T follicular helper cell (primary cell): Measurements from ENCODE around the gene HMCN1.

Experiments used
- DNase-seq: peaks from one replicate; pipeline ENCODE4 v3.0.0-alpha.2; 2020; ENCODE audit warnings: low read depth

HMCN1 gene

DNA sequence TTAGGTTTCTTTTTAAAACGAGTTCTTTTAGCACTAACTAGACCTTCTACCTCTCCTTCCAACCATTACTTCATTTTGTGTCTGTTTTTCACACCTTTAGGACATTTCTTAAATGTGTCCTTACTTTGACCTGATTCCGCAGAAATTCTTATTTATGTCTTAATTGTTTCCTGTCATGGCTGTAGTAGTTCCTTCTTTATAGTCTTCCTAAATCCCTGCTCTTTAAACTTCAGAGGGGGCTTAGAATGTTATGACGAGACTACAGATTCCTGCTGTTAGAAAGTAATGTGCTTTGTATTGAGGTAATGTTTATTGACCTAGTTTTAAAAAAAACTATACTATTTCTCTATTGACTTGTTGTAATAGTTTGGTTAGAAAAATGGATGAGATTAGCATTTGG is 70.4 kb downstream of the HMCN1 start:
- no peak for DNase-seq

DNA sequence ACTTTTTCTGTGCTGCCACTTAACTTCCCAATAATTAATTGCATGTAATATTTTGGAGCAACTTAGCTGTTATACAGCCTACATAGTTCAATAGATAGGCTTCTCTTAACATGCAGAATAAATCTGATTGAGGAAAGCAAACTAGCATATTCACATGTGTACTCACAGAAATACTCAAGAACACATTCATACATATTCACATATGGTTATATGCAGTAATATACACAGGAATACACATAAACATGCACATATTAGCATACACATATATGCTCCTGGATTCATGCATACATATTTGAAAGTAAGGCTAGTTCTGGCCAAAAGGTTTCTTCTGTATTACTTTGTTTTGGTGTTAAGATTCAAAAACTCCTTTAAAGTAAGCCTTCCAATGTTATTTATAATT is 73.1 kb downstream of the HMCN1 start:
- DNase-seq = no peak

DNA sequence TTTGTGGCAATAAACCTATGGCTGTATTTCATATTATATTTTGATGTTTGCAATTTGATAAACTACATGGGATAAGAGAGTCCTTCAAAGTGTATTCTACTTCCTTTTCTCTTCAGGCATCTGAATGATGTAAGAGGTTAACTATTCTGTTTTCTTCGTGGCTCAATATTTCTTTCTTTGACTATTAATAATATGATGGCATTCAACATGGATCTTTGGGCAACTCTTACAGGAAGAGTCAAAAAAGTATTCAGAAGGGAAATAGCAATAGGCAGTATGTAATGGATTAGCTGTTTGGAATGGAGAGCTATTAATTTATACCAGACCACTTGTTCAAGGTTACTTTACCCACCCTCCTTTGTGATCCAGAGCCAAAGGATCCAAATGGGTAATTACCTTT is 74.4 kb downstream of the HMCN1 start:
- no peak for DNase-seq

DNA sequence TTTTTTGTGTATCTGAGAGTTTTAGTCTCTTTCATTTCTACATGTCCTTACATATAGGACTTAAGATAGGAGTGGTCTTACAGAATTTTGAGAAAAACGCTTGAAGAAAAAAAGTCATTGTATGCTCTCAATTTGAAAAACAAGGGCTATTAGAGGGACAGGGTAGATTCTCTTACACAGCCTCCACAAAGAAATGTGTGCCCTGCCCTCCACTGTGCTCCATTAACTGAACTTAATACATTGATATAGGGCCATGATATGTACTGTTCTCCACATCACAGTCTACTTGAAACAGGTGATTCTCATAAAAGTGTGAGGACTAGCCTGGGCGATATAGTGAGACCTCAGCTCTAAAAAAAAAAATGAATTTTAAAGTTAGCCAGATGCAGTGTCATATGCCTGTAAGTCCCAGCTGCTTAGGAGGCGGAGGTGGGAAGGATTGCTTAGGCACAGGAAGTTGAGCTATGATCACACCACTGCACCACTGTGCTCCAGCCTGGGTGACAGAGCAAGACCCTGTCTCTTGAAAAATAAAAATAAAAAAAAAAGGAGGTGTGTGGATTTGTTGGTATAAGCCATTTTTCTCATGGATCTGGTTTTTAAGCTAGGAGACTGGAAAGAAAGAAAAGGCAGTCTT is 77.0 kb downstream of the HMCN1 start:
- DNase-seq = no peak

DNA sequence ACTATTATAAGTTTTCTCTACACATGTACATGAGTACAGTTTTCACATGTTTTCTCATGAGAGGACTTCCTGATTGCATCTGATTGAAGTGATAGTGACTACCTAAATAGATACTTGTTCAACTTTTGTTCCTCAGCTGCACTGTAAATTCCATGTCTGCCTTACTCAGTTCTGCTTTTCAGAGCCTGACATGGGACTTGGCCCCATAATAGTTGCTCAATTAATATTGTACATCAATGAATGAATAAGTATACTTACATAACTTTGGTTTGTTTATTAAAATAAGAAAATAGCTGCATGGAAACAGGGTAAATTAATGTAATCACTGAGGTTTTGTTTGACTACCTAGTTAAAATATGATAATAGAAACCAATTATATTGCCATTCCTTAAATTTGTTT is 78.7 kb downstream of the HMCN1 start:
- DNase-seq = no peak

DNA sequence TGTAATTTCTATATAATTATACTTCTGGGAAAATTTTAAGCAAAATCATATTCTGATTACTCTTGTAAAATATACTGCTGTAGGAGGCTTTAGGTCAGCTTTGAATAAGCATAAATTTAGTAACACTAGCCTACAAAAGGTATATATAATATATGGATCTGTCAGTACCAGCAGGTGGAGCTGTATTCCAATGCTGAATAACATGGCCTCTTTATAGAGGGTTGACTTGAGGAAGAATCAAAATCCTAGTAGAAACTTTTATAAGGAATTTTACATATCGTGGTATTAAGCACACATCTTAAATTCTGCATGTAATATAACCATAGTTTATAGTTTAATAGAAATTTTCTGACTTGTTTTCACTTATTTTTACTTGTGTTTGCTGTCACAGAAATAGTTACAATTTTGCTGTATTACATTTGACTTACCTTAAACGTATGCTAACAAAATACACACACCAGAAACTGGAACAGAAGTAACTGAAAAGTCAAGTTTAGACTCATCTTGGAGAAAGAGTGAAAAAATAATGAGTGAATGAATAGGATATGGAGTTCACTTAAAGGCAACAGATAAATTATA is 79.3 kb downstream of the HMCN1 start:
- DNase-seq = no peak

DNA sequence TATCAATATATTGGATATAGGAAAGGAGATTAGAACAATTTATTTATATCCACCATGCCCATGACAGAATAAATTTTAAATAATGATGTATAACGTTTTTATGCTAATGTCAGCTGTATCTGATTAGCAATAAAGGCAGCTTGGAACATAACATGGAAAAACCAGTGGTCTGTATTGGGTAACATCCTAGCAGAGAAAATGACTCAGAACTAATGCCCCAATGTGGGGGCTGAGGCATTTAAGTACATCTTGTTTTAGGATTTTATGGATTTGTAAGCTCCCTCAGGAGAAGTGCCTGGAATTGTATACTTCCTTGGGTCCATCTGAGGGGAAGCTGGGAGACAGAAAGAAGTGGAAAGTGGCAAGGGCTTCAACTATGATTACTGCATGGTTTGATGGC is 82.3 kb downstream of the HMCN1 start:
- no peak for DNase-seq

DNA sequence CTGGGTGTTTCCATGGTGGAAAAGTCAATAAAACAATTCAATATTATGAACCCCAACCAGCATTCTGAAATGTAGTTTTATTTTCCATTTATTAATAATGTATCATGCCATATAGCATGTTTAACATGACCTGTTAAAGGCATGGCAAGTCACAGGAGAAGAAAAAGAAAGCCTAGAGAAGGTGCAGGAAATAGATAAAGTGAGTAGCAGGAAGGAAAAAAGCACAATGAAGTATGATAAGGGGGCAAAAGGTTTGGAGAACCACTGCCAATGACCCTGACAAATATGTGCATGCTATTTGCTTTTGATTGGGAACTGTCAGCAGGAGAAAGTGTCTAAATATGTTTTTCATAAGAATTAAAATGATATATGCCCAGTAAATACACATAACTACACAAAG is 85.6 kb downstream of the HMCN1 start:
- DNase-seq = no peak

DNA sequence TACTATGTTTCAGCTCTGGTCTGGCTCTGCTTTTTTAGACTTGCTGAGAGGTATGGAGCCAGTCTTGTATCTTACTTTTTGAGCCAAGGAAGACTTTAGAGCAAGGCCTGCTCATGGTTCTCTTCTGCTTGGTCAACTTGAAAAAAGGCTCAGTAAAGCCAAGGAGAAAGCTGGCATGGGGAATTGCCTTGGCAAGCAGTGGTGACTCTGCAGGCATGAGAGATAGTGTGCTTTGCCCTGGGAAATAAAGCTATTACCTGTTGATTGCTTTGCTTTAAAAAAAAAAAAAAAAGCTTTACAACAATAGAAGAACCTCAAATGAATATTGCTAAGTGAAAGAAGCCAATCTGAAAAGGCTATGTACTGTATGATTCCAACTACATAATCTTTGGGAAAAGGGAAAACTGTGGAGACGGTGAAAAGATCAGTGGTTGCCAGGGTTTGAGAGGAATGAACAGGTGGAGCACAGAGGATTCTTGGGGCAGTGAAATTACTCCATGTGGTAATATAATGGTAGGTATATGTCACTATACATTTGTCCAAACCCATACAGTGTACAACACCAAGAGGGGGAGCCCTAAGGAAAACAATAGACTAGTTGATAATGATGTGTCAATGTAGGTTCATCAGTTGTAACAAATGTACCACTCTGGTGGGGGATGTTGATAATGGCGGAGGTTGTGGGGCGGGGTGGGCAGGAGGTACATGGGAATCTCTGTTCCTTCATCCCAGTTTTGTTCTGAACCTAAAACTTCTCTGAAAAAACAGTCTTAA is 87.6 kb downstream of the HMCN1 start:
- no peak for DNase-seq

DNA sequence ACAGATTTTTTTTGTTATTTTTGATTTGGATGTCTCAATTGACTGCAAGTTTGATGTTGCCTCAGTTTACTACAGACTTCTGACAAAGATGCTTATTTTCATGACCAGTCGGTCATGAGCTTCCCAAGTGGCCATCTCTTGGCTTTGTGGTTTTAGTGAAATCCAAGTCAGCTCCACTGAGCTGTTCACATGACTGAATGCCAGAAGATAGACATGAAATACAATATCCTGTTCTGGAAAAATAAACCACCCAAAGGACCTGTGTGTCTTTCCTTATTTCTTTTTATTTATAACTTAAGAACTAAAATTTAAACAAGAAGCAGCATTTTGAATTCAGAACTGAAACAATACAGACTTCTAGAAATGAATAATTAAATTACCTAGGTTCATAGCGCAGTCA is 89.3 kb downstream of the HMCN1 start:
- DNase-seq = no peak

DNA sequence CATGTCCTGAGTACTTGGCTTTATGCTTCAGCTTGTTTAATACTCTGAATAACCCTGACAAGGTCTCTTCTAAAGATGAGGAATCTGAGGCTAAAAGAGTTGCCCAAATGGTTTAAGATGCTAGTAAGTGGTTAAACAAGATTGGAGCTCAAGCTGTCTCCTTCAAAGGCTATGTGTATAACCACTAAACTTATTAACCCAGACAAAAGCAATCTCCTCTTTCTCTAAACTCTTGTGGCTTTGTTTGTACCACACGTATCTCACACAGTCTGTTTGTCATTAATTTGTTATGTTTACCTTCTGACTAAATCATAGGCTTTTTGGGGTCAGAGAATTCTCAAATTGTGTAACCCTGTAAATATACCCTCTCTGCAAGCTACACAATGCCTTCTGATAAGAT is 89.9 kb downstream of the HMCN1 start:
- DNase-seq = no peak

DNA sequence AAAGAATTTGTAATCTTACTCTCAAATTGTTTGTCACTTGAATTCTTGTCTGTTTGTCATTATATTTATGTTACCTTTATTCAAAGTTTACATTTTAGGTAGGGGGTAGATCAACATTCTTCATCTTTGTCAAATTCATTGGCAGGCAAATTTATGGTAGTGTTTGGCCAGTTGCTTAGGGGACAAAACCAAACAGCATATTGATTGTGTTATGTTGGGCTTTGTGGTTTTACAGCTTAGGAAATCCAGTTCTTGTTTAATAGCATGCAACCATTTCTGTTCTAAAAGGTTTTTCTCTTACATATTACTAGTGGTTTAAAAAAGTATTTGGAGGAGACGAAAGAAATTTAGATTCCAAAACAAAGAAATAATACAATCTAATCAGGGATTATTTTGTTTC is 91.4 kb downstream of the HMCN1 start:
- no peak for DNase-seq

DNA sequence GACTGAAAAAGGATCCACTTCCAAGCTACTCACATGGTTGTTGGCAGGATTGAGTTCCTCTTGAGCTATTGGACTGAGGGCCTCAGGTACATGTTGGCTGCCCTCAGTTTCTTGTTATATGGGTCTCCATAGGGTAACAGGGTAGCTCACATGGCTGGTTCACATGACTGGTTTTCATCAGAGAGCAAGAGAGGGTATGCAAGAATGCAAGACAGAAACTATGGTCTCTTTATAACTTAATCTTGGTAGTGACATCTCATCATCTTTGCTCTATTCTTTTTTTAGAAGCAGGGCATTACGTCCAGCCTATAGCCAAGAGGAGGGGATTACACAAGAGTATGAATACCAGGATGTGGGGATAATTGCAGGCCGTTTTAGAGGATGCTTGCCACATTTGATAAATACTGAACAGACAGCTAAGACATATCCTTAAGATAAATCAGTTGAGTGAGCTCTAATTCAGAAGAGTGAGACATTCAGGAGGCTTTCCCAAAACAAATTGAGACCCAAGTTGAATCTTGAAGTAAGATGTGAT is 100.2 kb downstream of the HMCN1 start:
- no peak for DNase-seq

DNA sequence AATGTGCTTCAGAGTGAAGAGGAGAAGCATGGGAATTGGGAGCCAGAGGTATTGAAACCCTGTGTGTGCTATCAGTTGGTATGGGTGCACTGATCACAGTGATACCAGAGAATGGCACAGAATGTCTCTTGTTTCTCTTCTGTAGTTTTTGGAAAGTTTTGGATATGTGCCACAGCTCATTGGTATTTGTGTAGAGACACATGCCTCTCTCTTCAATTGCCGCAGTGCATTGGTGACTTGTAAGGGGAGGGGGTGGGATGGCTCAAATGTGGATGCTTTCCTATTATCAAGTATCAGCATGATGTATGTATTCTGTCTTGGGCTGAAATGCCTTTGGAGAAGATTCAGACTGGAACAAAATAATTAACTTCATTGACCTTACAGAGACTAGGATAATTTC is 101.0 kb downstream of the HMCN1 start:
- DNase-seq = no peak

DNA sequence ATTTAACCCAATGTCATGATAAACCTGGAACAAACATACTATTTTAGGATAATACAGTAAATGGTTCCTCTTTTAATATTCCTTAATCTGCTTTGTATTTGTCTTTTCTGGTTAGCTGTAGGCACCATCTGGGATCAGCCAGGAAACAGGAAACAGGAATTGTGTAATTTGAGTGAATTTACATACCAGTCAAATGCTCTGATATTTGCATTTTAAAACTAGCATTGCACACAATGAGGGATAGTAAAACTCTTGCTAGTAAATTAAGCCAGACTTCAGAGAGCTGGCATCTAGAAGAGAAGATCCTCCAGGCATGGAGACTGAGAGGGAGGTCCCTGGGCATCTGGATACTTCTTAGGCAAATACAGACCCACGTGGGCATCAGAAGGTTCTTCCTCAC is 103.5 kb downstream of the HMCN1 start:
- no peak for DNase-seq

DNA sequence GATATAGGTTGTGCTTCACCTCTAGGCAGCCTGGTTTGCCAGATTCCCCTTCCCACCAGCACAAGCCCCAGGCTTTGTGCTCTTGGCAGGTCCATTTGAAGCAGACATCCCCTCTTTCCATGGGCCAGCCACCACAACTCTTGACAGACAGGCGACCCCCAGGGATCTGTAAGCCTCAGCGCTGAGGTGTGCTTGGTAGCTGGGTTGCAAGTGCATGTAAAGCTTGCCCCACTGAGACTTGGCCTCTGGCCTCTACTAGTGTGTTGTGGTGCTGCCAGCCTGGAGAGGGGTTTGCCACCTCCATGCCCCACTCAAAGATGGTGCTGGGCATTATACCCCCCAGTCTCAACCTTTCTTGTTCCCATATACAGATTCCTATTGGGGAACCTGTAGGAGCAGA is 103.9 kb downstream of the HMCN1 start:
- no peak for DNase-seq

DNA sequence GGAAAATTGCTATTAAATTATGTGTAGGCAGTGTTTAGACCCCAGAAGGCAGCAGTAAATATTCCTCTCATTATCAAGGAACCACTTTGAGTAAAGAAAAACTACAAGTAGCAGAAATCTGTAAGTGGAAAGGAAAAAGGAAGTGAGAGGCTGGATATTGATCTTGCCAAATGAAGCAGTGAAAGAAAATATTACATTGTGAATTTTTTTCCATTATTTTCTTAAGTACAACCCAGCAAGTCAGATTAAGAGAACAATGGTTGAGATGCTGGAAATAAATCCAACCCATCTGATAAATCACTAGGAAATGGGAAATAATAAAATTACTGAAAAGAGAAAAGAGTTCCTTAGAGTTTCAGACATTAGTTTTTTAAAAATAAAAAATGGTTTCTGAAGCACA is 106.7 kb downstream of the HMCN1 start:
- no peak for DNase-seq

DNA sequence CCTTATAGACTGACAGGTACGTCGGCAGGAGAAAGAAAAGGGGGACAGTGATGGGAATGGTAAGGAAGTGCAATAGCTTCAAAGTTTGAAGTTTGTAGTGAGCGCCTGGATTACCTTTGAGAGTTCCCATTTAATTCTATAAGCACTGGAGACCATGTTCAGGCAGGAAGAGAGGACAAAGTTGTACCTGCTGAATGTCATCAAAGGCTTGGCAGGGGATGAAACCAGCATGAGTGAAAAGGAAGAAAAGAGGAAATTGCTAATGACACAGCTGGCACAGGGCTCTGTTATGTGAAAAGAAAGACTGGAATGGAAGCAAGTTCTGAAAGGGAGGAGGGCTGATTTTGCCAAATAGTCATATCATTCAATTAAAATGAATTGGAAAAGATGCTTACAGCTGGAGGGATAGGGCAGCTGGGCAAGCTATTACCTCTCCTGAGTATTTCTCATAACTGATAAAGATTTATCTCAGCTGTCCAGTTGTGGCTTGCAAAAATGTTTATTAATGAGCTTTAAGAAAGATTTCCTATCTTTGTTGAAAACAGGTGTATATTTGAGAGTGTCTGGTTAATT is 109.2 kb downstream of the HMCN1 start:
- no peak for DNase-seq

DNA sequence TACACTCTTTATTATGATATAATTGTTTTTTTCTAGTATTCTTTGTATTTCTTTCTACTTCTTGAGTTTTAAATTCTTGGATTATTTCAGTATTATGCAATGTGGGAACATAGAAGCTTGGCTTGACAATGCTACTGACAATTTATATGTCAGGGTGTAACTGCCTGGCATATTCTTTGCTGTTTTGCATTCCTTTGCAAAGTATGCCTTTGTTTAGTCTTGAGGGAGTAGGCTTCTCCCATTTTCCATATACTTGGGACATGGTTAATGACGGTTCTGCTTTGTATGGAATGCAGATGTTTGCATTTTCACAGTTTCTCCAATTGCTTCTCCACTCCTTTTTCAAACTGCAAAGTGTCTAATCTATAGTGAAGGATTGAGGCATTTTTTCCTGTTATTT is 109.8 kb downstream of the HMCN1 start:
- DNase-seq = no peak

DNA sequence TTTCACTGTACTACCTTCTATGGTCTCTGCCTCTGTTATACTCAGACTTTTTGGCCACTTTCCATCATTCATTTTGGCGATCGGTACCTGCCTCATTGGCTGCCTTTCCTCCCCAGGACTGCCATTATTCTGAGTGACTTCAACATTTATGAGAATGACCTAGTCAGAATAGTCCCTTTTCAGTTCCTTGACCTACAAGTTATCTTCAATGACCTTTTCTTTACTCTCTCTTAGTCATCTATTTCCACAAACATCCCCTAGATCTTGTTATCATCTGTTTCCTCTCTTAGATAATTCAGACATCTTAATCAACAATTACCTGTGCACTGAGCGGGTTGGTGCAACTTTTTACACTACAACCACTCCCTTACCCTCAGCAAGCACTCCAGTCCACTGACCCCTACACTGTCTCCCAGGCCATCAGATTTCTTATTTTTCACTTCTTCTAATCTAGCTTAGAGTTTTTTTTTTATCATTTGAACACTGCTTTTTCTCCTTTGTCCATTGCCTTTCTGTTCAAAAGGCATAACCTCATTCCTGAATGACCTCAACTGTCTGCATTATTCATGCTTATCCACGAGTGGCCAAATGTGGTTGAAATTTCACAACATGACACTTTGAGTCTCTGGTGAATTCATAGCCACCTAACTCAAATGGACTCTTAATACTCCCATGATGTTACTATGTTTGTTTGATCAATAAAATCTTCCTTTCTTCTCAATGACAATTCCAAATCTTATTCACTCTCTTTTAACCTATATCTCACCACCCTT is 112.7 kb downstream of the HMCN1 start:
- no peak for DNase-seq

DNA sequence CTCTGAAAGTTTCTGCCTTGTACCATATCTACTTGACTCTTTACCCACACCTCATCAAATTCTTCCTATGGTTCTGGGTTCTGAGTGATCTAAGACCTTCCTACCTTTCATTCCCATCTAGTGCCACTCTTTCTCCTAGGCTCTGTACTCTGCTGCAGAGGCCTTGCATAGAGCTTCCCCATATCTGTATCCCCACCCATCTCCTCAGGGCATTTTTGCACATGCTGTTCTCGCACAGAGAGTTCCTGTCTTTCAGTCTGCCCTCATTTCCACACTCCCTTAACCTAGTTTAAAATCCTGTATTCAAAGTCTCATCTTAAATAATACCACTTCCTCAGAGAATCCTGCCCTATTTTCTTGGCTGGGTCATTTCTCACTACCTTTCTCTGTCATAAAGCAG is 114.8 kb downstream of the HMCN1 start:
- no peak for DNase-seq

DNA sequence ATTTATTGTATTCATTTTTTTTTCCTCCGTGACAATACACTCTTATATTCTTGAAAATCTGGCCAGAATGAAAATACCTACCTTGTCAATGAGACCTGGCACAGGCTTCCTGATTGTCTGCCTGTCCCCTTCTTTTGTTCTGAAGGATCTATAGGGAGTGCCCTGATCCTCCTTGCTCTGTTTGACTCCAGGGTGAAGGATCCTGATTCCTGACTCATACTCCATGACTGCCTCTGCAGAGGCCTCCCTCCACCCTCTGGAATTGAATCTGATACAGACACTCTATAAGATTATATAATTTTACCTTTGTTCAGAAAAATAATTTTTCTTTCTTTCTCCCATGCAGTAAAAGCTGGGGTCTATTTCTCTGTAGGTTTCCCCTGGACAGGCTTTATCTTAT is 116.2 kb downstream of the HMCN1 start:
- DNase-seq = no peak
